Astrocyte (in vitro differentiated cells and primary cell): Measurements from ENCODE around the gene FBN1. TPM values are rescaled to one million over a fixed set of nuclear protein-coding genes. Genes with fewer than 3 reads are reported as not detected.

ENCODE experiments used
- DNase-seq: peaks from one replicate; pipeline ENCODE4 v3.0.0-alpha.2; 2010; ENCODE audit warnings: low read depth
- FAIRE-seq: peaks from 2 replicates; lab custom pipeline; 2011; peaks lifted over from hg19 to GRCh38; lab: Jason Lieb, UNC
- H2AFZ ChIP-seq: 2 replicates; pipeline ENCODE4 v1.6.0; 2012; ENCODE audit warnings: low read depth, low read length, inconsistent platforms
- H3K27ac ChIP-seq: 2 replicates; pipeline ENCODE4 v1.5.1; 2011; ENCODE audit warnings: low read depth, low read length, inconsistent platforms
- H3K27me3 ChIP-seq: 2 replicates; pipeline ENCODE4 v1.6.0; 2011; ENCODE audit warnings: low read length, inconsistent platforms; ENCODE audit not compliant: insufficient read depth
- H3K36me3 ChIP-seq: 2 replicates; pipeline ENCODE4 v1.5.1; 2011; ENCODE audit warnings: low read length, inconsistent platforms; ENCODE audit not compliant: insufficient read depth
- H3K4me1 ChIP-seq: 2 replicates; pipeline ENCODE4 v1.5.1; 2011; ENCODE audit warnings: low read length, inconsistent platforms; ENCODE audit not compliant: insufficient read depth
- H3K4me2 ChIP-seq: 2 replicates; pipeline ENCODE4 v1.6.0; 2012; ENCODE audit warnings: low read length, inconsistent platforms
- H3K4me3 ChIP-seq: 2 replicates; pipeline ENCODE4 v1.5.1; 2011; ENCODE audit warnings: low read depth, mild to moderate bottlenecking, low read length, inconsistent platforms; ENCODE audit not compliant: insufficient read depth
- H3K79me2 ChIP-seq: 2 replicates; pipeline ENCODE4 v1.6.0; 2012; ENCODE audit warnings: mild to moderate bottlenecking, low read length, inconsistent platforms; ENCODE audit not compliant: insufficient read depth
- H3K9ac ChIP-seq: 2 replicates; pipeline ENCODE4 v1.6.0; 2012; ENCODE audit warnings: mild to moderate bottlenecking, low read length, inconsistent platforms
- H3K9me3 ChIP-seq: 2 replicates; pipeline ENCODE4 v1.5.1; 2012; ENCODE audit warnings: low read depth, mild to moderate bottlenecking, low read length, inconsistent platforms; ENCODE audit not compliant: insufficient read depth
- H4K20me1 ChIP-seq: 2 replicates; pipeline ENCODE4 v1.6.0; 2012; ENCODE audit warnings: low read length, inconsistent platforms; ENCODE audit not compliant: insufficient read depth
- H3K27ac Mint-ChIP-seq: one replicate; pipeline ENCODE4 v1.8.0; 2021; ENCODE audit warnings: mild to moderate bottlenecking, mixed read lengths; ENCODE audit not compliant: unreplicated experiment
- H3K27me3 Mint-ChIP-seq: one replicate; pipeline ENCODE4 v1.8.0; 2021; ENCODE audit warnings: low read depth, mixed read lengths; ENCODE audit not compliant: unreplicated experiment
- H3K36me3 Mint-ChIP-seq: one replicate; pipeline ENCODE4 v1.8.0; 2021; ENCODE audit warnings: low read depth, mixed read lengths; ENCODE audit not compliant: unreplicated experiment
- H3K4me1 Mint-ChIP-seq: one replicate; pipeline ENCODE4 v1.8.0; 2021; ENCODE audit warnings: low read depth, mixed read lengths; ENCODE audit not compliant: unreplicated experiment
- H3K4me3 Mint-ChIP-seq: one replicate; pipeline ENCODE4 v1.8.0; 2021; ENCODE audit warnings: mild to moderate bottlenecking, moderate library complexity, mixed read lengths; ENCODE audit not compliant: unreplicated experiment
- H3K9me3 Mint-ChIP-seq: one replicate; pipeline ENCODE4 v1.8.0; 2021; ENCODE audit warnings: mild to moderate bottlenecking, mixed read lengths; ENCODE audit not compliant: unreplicated experiment
- CTCF ChIP-seq: IDR thresholded peaks from 2 replicates; pipeline ENCODE4 v1.5.1; 2011; ENCODE audit warnings: low read depth, mild to moderate bottlenecking, inconsistent platforms, low read length, moderate library complexity; ENCODE audit not compliant: insufficient read depth
- EZH2 ChIP-seq: IDR thresholded peaks from 2 replicates; pipeline ENCODE4 v1.6.1; 2012; ENCODE audit warnings: mild to moderate bottlenecking, low read length, inconsistent platforms; ENCODE audit not compliant: insufficient read depth
- total RNA-seq: library from RNA; stranded (reverse); gene quantifications from 2 replicates; pipeline ENCODE4 v1.2.1, GENCODE V29; 2021

The FBN1 gene
- total RNA-seq, 1 donor from 2014 or later = 210 TPM

GRCh38 chr15:48614051-48614450 is 31.5 kb downstream of the FBN1 start:
- Histone ChIP-seq H3K79me2 (peaks cover 97% of the 10 kb centered on the region), H2AFZ (no peak overlapping the region), H3K4me3 (no peak overlapping the region), H3K27ac (no peak overlapping the region), H3K9me3 (no peaks in the 10 kb centered on the region), H3K4me2 (no peak overlapping the region), H3K27me3 (no peaks in the 10 kb centered on the region), H4K20me1 (peaks cover 68% of the 10 kb centered on the region), H3K36me3 (peaks cover 50% of the 10 kb centered on the region), H3K9ac (no peak overlapping the region), H3K4me1 (peaks cover 13% of the 10 kb centered on the region)
- Mint-ChIP-seq H3K4me3 (no peak overlapping the region), H3K27me3 (no peaks in the 10 kb centered on the region), H3K36me3 (peaks cover 37% of the 10 kb centered on the region), H3K4me1 (peaks cover 15% of the 10 kb centered on the region), H3K27ac (no peak overlapping the region), H3K9me3 (no peaks in the 10 kb centered on the region)
- no peak for FAIRE-seq
- no peak for TF ChIP-seq CTCF
- TF ChIP-seq EZH2 = no peak
- no peak for DNase-seq

- Mint-ChIP-seq H3K4me3 (no peak overlapping the region), H3K4me1 (peaks cover 9% of the 10 kb centered on the region), H3K36me3 (peaks cover 52% of the 10 kb centered on the region), H3K27ac (no peak overlapping the region), H3K27me3 (no peaks in the 10 kb centered on the region), H3K9me3 (no peaks in the 10 kb centered on the region)
- no peak for TF ChIP-seq CTCF
- TF ChIP-seq EZH2 = no peak
- H4K20me1 ChIP-seq = peaks cover 42% of the 10 kb centered on the region
- H3K4me2 ChIP-seq = no peak overlapping the region
- DNase-seq (no peak), FAIRE-seq (no peak)
- no peak overlapping the region for H2AFZ ChIP-seq
- no peak overlapping the region for H3K4me3 ChIP-seq
- H3K36me3 ChIP-seq = peaks cover 69% of the 10 kb centered on the region
- H3K9me3 ChIP-seq = no peaks in the 10 kb centered on the region
- H3K4me1 ChIP-seq = peaks cover 9% of the 10 kb centered on the region
- H3K79me2 ChIP-seq = peaks cover 95% of the 10 kb centered on the region
- H3K27ac ChIP-seq = no peak overlapping the region
- no peaks in the 10 kb centered on the region for H3K27me3 ChIP-seq
- no peak overlapping the region for H3K9ac ChIP-seq
Measured at GRCh38 chr15:48609486-48609885, 36.0 kb downstream of the FBN1 start.

- no peak for FAIRE-seq
- Histone ChIP-seq H3K4me2 (no peak overlapping the region), H3K4me1 (peaks cover 26% of the 10 kb centered on the region), H3K36me3 (peaks cover 70% of the 10 kb centered on the region), H3K27ac (no peak overlapping the region), H3K9ac (no peak overlapping the region), H4K20me1 (peaks cover 31% of the 10 kb centered on the region), H2AFZ (no peak overlapping the region), H3K9me3 (no peaks in the 10 kb centered on the region), H3K4me3 (no peak overlapping the region), H3K27me3 (no peaks in the 10 kb centered on the region), H3K79me2 (peaks cover 93% of the 10 kb centered on the region)
- no peaks in the 10 kb centered on the region for H3K27me3 Mint-ChIP-seq
- H3K4me3 Mint-ChIP-seq = no peak overlapping the region
- peaks cover 26% of the 10 kb centered on the region for H3K4me1 Mint-ChIP-seq
- DNase-seq = no peak
- no peak for TF ChIP-seq CTCF
- no peak for TF ChIP-seq EZH2
- H3K36me3 Mint-ChIP-seq = peaks cover 52% of the 10 kb centered on the region
- H3K9me3 Mint-ChIP-seq = peaks cover 1% of the 10 kb centered on the region
- H3K27ac Mint-ChIP-seq = no peak overlapping the region
Measured at GRCh38 chr15:48607846-48608245, 37.7 kb downstream of the FBN1 start.
